Measurements from ENCODE around the gene CEACAM1. TPM values are rescaled to one million over a fixed set of nuclear protein-coding genes. Genes with fewer than 3 reads are reported as not detected.
A peak's percentile ranks its signal among the peaks of the same experiment; 100 is the strongest.
"Not testable (repeated sequence)": the region's sequence is repeated elsewhere in the genome, so short reads cannot be mapped to it uniquely, and the experiment has no call there.

CEACAM1 gene
- total RNA-seq, 2 donors from 2014 or later, result 5.3 to 6.4 TPM

DNA sequence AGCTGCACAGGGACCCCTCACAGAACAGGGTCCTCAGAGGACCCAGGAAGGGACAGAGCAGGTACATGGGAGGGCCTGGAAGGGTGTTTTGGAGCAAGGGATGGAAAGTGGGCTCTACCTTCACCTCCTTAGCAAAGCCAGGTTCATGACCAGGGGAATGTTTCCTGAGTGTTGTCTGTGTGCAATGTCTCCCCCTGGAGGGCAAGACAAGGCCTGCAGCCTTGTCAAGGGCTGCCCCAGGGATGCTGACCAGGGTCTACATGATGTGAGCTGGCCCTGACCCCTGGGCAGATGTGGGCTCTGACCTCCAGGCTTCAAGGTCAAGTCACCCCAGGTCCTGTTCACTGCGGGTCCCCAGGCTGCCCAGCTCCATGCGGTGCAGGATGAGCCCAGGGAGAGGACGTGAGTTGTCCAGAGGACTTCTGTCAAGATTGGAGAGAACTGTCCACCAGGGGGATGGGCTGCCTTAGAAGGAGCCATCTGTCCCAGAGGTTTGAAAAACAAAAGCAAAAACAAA, 1.0 kb upstream of the CEACAM1 start:
- H3K9me3 Mint-ChIP-seq, result no peaks in the 10 kb centered on the region
- ATAC-seq, result peak; percentile 70 to 75
- H3K36me3 Mint-ChIP-seq, result no peaks in the 10 kb centered on the region
- peak overlapping the region; percentile 74 to 86 for H3K27ac Mint-ChIP-seq
- DNase-seq (ENCODE audit: low spot score in 2 of 2), result peak; percentile 74 to 78

DNA sequence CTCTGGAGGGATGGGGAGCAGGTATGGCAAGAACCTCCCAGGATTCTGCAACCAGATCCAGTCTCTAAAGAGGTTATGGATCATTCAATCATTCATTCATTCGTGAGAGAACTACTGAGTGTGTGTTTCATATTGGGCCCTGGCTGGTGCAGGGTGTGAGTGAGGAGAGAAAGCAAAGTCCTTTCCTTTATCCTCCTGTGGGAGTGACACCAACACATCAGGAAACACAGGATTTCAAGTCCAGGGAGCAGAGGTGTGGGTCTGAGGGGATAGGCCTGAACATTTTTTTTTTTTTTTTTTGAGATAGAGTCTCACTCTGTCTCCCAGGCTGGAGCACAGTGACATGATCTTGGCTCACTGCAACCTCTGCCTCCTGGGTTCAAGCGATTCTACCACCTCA, 3.3 kb downstream of the CEACAM1 start:
- H3K27ac Mint-ChIP-seq, result no peak overlapping the region
- H3K9me3 Mint-ChIP-seq, result no peaks in the 10 kb centered on the region
- no peak for DNase-seq (ENCODE audit: low spot score in 2 of 2)
- no peak for ATAC-seq
- H3K36me3 Mint-ChIP-seq, result no peaks in the 10 kb centered on the region

- peak overlapping the region in 1 of 2 donors; percentile 9 for H3K27ac Mint-ChIP-seq
- DNase-seq (ENCODE audit: low spot score in 2 of 2) (no peak), ATAC-seq (no peak)
- no peaks in the 10 kb centered on the region for H3K36me3 Mint-ChIP-seq
- H3K9me3 Mint-ChIP-seq, result no peaks in the 10 kb centered on the region
These were observed 4.0 kb downstream of the CEACAM1 start for GRCh38 chr19:42524250-42524649.

DNA sequence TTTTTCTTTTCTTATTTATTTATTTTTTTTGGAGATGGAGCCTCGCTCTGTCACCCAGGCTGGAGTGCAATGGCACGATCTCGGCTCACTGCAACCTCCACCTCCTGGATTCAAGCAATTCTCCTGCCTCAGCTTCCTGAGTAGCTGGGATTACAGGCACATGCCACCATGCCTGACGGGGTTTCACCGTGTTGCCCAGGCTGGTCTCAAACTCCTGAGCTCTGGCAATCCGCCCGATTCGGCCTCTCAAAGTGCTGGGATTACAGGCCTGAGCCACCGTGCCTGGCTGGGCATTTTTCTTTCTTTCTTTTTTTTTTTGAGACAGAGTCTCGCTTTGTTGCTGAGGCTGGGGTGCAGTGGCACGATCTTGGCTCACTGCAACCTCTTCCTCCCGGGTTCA, 6.0 kb downstream of the CEACAM1 start:
- not testable (repeated sequence) for ATAC-seq; H3K9me3 Mint-ChIP-seq; H3K36me3 Mint-ChIP-seq; DNase-seq (ENCODE audit: low spot score in 2 of 2)
- H3K27ac Mint-ChIP-seq, result peak overlapping the region in 1 of 2 donors; percentile 68

GRCh38 chr19:42521346-42522030, 6.8 kb downstream of the CEACAM1 start:
- ATAC-seq (no peak), DNase-seq (ENCODE audit: low spot score in 2 of 2) (no peak)
- H3K36me3 Mint-ChIP-seq, result no peaks in the 10 kb centered on the region

DNA sequence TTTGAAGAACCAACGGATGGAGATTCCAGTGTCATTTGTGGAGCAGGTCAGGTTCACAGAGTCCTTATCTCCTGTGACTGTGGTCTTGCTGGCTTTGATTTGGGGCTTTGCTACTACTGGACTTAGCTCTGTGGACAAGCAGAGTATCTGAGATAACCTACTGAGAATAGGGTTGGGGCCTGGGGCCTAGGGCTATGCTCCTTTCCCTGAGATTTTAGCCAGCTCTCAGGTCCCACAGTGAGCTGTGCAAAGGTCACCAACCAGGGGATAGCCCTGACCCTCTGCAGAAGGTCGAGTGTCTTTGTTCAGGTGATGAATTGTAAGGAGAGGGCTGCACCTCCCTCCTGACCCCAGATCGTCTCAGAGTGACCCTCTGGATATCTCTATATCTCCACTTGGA, 9.2 kb downstream of the CEACAM1 start:
- Mint-ChIP-seq H3K36me3 (no peaks in the 10 kb centered on the region), H3K27ac (no peak overlapping the region), H3K9me3 (no peaks in the 10 kb centered on the region)
- DNase-seq (ENCODE audit: low spot score in 2 of 2) (no peak), ATAC-seq (no peak)

More at GRCh38 chr19:42521346-42522030, 6.8 kb downstream of the CEACAM1 start:
- H3K9me3 Mint-ChIP-seq, result no peaks in the 10 kb centered on the region
- peak overlapping the region in 1 of 2 donors; percentile 49 for H3K27ac Mint-ChIP-seq

DNA sequence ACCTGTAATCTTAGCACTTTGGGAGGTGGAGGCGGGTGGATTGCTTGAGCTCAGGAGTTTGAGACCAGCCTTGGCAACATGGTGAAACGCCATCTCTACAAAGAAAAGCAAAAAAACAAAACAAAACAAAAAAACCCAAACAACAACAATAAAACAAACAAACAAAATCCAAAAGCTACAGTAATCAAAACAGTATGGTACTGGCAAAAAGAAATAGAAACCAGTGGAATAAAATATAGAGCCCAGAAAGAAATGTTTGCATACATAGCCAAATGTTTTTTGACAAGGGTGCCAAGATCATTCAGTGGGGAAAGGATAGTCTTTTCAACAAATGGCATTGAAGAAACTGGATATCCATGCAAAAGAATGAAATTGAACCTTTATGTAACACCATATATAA, 11.5 kb downstream of the CEACAM1 start:
- no peak overlapping the region for H3K27ac Mint-ChIP-seq
- ATAC-seq (no peak), DNase-seq (ENCODE audit: low spot score in 2 of 2) (no peak)
- H3K9me3 Mint-ChIP-seq, result no peaks in the 10 kb centered on the region
- H3K36me3 Mint-ChIP-seq, result peaks cover 0 to 4% of the 10 kb centered on the region in 2 donors

DNA sequence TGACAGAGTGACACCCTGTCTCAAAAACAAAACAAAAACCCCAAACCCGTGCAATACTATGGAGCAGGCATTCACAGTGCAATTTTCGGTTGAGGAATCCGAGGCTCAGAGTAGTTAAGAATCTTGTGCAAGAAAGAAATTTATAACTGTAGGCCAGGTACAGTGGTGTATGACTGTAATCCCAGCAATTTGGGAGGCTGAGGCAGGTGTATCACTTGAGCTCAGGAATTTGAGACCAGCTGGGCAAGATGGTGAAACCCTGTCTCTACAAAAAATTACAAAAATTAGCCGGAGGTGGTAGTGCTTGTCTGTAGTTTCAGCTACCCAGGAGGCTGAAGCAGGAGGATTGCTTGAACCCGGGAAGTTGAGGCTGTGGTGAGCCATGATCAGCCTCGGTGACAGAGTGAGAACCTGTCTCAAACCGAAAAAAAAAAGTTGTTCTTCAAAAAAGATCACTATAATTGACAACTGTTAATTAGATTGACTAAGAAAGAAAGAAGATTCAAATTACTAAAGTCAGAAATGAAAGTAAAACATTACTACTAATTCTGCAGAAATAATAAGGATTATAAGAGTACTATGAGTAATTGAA, 12.9 kb downstream of the CEACAM1 start:
- no peak for DNase-seq (ENCODE audit: low spot score in 2 of 2)
- ATAC-seq, result no peak
- Mint-ChIP-seq H3K9me3 (no peaks in the 10 kb centered on the region), H3K36me3 (peaks cover 0 to 15% of the 10 kb centered on the region in 2 donors), H3K27ac (no peak overlapping the region)

- H3K36me3 Mint-ChIP-seq, result peaks cover 0 to 15% of the 10 kb centered on the region in 2 donors
- no peak overlapping the region for H3K27ac Mint-ChIP-seq
- peak in 1 of 2 donors; percentile 57 for ATAC-seq
- H3K9me3 Mint-ChIP-seq, result no peaks in the 10 kb centered on the region
- DNase-seq (ENCODE audit: low spot score in 2 of 2), result no peak
These were observed 13.8 kb downstream of the CEACAM1 start for GRCh38 chr19:42514449-42514848.

- ATAC-seq (peak; percentile 57 to 90), DNase-seq (ENCODE audit: low spot score in 2 of 2) (no peak)
- Mint-ChIP-seq H3K9me3 (no peaks in the 10 kb centered on the region), H3K27ac (peak overlapping the region in 1 of 2 donors; percentile 63), H3K36me3 (peaks cover 0 to 15% of the 10 kb centered on the region in 2 donors)
These were observed 15.5 kb downstream of the CEACAM1 start for GRCh38 chr19:42512743-42513304.

DNA sequence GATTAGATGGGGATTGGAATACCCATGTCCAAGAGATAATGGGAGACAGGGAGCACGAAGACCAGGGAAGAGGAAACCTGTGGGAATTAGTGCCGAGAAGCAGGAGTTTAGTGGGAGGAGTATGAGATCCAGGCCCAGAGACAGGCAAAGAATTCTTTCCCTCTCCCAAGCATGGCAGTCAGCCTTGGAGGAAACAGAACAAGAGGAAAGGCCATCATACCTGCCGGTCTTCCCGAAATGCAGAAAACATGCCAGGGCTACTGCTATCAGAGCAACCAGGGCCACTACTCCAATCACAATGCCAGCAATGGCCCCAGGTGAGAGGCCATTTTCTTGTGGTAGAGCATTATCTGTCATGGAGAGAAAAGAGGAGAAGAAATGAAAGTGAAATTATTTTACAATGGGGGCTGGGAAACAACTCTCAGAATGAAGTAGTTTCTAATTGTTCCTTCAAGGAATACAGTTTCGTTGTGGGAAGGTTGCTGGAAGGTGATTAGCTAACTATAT, 16.1 kb downstream of the CEACAM1 start:
- H3K9me3 Mint-ChIP-seq, result no peaks in the 10 kb centered on the region
- peak overlapping the region in 1 of 2 donors; percentile 63 for H3K27ac Mint-ChIP-seq
- H3K36me3 Mint-ChIP-seq, result peaks cover 0 to 15% of the 10 kb centered on the region in 2 donors
- DNase-seq (ENCODE audit: low spot score in 2 of 2) (no peak), ATAC-seq (no peak)

DNA sequence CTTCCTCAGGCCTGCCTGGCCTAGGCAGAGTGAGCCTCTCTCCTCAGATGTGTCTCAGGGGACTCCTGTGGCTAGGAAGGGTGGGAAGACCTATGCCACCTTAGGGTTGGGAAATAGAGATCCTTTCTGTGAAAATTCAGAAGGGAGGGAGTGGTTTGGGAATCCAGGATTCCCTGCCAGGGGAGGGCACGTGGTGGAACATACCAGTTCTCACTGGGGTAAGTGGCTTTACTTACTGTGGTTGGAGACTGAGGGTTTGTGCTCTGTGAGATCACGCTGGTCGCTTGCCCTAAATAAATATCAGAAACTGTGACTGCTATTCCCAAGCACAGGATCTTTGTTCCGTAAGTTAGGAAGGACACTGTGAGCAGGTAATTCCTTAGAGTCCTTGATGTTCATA, 16.9 kb downstream of the CEACAM1 start:
- Mint-ChIP-seq H3K36me3 (peaks cover 0 to 15% of the 10 kb centered on the region in 2 donors), H3K9me3 (no peaks in the 10 kb centered on the region), H3K27ac (peak overlapping the region in 1 of 2 donors; percentile 29)
- DNase-seq (ENCODE audit: low spot score in 2 of 2) (no peak), ATAC-seq (no peak)

- Mint-ChIP-seq H3K36me3 (peaks cover 0 to 15% of the 10 kb centered on the region in 2 donors), H3K9me3 (no peaks in the 10 kb centered on the region), H3K27ac (no peak overlapping the region)
- DNase-seq (ENCODE audit: low spot score in 2 of 2), result no peak
- ATAC-seq, result no peak
These were observed 19.3 kb downstream of the CEACAM1 start for GRCh38 chr19:42508892-42509444.

GRCh38 chr19:42505066-42505465, 23.2 kb downstream of the CEACAM1 start:
- no peak overlapping the region for H3K27ac Mint-ChIP-seq
- no peak for ATAC-seq

GRCh38 chr19:42501733-42502132, 26.5 kb downstream of the CEACAM1 start:
- H3K9me3 Mint-ChIP-seq, result no peaks in the 10 kb centered on the region
- no peaks in the 10 kb centered on the region for H3K36me3 Mint-ChIP-seq
- no peak overlapping the region for H3K27ac Mint-ChIP-seq
- DNase-seq (ENCODE audit: low spot score in 2 of 2) (no peak), ATAC-seq (no peak)

More at GRCh38 chr19:42505066-42505465, 23.2 kb downstream of the CEACAM1 start:
- Mint-ChIP-seq H3K36me3 (no peaks in the 10 kb centered on the region), H3K9me3 (no peaks in the 10 kb centered on the region)
- no peak for DNase-seq (ENCODE audit: low spot score in 2 of 2)

DNA sequence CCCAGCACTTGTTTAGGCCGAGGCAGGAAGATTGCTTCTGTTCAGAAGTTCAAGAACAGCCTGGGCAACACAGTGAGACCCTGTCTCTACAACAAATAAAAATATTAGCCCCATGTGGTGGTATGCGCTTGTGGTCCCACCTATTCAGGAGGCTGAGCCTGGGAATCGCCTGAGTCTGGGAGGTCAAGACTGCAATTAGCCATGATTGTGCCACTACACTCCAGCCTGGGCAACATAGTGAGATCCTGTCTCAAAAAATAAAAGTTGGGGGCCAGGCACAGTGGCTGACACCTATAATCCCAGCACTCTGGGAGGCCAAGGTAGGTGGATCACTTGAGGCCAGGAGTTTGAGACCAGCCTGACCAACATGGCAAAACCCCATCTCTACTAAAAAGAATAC, 27.0 kb downstream of the CEACAM1 start:
- not testable (repeated sequence) for ATAC-seq; H3K9me3 Mint-ChIP-seq; DNase-seq (ENCODE audit: low spot score in 2 of 2); H3K36me3 Mint-ChIP-seq; H3K27ac Mint-ChIP-seq

DNA sequence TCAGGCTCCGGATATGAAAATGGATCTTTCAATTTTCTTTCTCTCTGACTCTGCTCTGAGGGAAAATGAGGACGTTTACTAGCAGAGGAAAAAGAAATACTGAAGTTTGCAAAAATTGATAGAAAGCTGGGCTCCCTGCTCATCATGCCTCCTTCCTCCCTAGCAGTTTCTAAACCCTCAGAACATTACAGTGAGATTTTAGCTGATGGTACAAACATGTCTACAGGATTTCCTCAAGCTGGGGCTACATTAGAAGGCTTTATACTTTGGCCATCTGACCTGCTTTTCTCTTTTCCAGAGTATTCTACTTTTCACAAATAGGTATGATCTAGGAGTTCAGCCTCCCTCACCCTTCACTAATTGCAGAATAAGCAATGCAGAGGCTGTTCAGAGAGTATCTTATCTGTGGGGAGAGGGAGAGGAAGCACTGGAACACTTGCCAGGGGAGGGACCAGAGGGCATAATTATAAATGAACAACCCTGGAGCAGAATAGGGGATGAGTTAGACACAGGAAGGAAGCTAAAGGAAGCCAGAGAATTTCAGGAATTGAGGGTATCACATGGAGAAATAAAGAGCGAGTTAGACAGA, 30.0 kb downstream of the CEACAM1 start:
- no peak for DNase-seq (ENCODE audit: low spot score in 2 of 2)
- no peaks in the 10 kb centered on the region for H3K36me3 Mint-ChIP-seq
- no peak for ATAC-seq
- H3K9me3 Mint-ChIP-seq, result no peaks in the 10 kb centered on the region
- no peak overlapping the region for H3K27ac Mint-ChIP-seq
